GM20431 (cell line): ENCODE measurements around the gene IGSF8.
"Not testable (repeated sequence)": the region's sequence is repeated elsewhere in the genome, so short reads cannot be mapped to it uniquely, and the experiment has no call there.

ENCODE experiments used
- in situ Hi-C: fragments of 300-500 bp; cut with MseI, MboI; formaldehyde crosslinking; loops from one replicate; pipeline ENCODE4 v1.15.0; 2020; ENCODE audit warnings: low sequenced_read_pairs; ENCODE audit not compliant: unreplicated experiment

IGSF8 gene

DNA sequence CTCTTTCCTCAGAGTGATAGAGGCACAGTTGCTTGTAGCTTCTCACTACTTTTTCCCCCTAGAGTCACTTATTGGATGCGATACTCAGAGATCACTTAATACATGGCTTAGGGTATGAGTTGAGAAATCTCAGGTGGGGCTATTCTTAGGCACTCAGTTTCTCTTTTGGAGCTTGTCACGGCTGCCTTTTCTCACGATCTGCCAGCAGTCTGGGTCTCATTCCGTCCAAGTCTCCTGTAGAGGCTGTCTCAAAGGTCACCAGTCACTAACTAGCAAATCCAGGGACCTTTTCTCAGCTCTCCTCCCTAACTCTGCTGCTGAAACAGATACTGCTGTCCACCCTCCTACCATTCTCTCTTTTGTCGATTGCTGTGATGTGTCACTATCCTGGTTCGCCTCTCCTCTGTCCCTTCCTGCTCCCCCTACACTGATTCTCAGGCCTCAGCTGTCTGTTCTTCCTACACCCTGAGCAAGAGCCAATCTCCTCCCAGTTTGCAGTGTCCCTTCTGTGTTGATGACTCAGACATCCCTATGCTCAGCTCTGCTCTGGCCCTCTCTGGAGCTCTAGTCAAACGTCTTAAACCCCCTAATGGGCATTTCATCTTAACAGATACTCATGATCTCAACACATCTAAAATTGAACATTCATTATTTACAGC lies 29.6 kb upstream of the IGSF8 start:
- in situ Hi-C loops = no loop called here

DNA sequence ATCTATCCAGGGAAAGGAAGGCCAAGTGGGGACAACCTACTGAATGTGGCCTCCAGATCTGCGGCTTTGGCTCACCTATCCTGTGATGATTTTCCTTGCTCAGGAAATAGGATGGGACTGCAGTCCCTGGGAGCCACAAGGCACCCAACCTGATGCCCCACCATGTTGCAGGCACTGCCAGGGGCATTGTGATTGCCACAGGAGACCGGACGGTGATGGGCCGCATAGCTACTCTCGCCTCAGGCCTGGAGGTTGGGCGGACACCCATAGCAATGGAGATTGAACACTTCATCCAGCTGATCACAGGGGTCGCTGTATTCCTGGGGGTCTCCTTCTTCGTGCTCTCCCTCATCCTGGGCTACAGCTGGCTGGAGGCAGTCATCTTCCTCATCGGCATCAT lies 29.0 kb upstream of the IGSF8 start:
- in situ Hi-C loops = no loop called here

DNA sequence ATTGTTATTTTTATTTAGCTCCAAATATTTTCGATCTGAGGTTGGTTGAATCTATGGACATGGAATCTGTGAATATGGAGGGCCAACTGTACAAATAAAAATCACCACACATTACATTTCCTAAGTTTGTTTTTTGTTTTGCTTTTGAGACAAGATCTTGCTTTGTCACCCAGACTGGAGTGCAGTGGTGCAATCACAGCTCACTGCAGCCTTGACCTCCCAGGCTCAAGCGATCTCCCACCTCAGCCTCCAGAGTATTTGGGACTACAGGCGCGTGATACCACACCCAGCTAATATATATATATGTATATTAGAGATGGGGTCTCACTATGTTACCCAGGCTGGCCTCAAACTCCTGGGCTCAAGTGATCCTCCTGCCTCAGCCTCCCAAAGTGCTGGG lies 27.9 kb upstream of the IGSF8 start:
- in situ Hi-C loops = not testable (repeated sequence)

DNA sequence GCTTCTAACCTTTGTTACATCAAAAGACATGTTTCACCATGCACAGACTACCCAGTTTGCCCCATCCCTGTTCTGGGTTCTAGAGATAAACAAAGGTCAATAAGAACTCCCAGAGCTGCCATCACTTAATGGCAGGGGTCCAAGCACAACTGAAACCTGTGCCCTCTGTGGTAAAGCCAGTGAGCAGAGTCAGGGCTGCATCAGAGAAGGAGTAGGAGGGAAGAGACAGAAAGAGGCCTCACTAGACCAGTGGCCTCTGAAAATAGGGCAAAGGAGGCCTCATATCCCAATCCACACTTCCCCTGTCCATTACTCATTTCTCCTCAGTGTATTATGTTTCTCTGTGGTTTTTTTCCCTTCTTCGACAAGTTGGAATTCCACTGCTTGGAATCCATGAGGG lies 27.3 kb upstream of the IGSF8 start:
- in situ Hi-C loops = no loop called here

DNA sequence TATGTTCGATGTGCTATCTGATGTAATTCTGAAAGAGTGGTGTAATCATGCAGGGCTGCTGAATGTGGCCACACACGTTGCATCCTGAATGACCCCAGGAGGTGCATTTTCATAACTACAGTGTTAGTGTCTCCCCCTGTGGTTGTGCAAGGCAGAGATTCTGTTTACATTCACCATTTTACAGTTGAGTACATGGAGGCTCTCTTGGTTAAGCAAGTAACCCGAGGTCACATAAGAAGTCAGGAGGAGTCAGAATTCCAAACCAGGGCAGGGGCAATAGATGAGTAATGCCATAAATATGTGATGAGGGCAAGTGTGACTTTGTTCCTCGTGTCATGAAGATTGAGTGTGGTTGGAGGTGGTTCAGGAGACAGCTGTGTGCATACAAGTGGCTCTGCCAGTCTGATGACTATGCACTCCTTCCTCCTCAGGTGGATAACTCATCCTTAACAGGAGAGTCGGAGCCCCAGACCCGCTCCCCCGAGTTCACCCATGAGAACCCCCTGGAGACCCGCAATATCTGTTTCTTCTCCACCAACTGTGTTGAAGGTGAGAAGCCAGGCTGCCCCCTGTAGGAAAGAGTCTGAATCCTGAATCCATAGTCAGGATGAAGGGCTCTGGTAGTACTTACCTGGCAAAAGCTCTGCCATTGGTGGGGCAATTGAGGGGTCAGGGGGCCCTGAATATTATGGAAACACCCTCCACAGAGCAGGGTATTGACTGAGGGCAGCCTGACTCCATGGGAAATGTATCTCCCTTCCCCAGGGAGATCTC lies 26.5 kb upstream of the IGSF8 start:
- in situ Hi-C loops = no loop called here

DNA sequence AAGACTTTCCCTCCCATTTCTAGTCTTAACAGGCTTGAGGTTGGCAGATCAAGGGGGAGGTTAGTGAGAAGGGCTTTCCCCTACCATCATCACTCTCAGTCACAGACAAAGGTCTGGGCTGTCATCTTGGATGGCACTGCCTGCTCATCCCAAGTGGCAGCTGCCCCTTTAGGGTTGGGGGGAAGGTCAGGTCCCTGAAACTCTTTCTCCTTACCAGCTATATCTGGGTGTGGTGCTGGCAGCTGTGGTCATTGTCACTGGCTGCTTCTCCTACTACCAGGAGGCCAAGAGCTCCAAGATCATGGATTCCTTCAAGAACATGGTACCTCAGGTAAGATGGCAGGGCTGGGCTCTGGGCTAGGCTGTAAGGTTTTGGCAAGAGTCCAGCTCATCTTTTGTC lies 25.3 kb upstream of the IGSF8 start:
- in situ Hi-C loops = no loop called here

DNA sequence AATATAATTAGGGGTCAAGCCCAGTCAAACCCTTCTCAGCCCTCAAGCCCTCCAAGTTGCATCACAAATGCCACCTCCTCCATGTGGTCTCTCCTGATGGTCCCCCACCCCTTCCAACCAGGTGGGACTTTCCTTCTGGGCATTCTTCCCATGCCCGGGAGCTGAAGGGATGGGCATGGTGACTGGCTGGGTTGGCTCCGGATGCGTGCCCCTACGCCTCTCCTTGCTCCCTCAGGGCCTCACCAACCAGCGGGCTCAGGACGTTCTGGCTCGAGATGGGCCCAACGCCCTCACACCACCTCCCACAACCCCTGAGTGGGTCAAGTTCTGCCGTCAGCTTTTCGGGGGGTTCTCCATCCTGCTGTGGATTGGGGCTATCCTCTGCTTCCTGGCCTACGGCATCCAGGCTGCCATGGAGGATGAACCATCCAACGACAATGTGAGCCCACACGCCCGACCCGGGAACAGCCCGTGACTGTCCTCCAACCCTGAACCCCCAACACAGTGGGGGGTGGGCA lies 24.6 kb upstream of the IGSF8 start:
- in situ Hi-C loops = no loop called here

DNA sequence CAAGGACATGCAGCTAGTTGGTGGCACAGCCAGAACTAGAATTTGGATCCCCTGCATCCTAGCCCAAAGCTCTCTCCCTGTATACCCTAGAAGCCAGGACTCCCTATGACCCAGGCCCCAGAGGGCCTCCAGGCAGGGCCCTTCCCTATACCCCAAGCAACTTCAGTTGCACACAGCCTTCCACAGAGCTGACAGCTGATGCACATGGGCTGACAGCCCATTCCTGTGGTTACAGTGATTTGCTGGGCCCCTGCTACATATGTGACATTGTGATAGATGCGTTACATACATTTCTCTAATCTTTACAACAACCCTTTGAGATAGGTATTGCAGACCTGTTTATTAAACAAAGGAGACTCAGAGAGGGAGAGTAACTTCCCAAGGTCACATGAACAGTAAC lies 23.0 kb upstream of the IGSF8 start:
- in situ Hi-C loops = no loop called here

DNA sequence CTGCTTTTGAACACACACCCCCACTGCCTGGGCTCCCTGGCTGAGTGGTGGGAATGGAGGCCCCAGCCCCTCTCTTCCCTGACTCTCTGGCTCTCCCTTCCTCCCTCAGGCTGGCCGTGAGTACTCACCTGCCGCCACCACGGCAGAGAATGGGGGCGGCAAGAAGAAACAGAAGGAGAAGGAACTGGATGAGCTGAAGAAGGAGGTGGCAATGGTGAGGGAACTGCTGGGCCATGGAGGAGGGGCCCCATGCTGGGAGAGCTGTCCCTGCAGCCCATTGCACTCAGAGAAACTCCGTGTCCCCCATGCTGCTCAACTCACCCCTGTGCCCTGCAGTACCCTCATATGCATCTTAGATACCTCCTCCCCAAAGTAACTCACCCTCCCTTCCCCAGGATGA lies 22.4 kb upstream of the IGSF8 start:
- in situ Hi-C loops = no loop called here

DNA sequence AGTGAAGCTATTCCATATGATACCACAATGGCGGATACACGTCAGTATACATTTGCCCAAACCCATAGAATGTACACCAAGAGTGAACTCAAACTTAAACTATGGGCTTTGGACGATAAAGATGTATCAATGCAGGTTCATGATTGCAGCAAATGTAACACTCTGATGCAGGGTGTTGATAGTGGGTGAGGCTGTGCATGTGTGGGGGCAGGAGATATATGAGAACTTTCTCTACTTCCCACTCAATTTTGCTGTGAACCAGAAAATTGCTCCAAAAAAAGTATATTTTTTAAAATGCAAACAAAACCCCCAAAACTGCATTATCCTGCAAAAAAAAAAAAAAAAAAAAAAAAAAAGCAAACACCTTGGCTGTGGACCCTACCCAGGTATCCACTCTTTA lies 20.5 kb upstream of the IGSF8 start:
- in situ Hi-C loops = no loop called here

DNA sequence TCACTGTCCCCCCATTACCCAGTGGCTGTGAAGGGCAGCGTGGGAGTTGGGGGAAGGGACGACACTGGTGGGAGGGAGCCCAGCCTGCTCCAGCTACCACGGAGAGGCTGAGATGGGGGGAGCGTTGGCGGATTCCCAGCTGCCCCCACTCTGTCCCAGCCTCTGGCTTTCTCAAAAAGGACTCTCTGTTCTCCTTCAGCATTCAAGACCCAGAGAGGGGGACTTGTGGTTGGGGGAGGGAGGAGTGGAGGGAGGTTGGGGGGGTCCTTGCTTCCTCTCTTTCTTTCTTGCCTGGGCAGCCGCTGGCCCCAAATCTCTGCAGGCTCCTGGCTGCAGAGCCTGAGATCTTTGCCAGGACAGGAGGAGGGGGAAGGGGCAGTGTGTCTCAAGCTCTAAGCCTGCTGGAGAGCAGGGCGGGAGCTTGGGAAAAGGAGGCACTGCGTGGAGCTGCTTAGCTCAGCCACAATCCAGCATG lies 19.3 kb upstream of the IGSF8 start:
- in situ Hi-C loops = no loop called here

DNA sequence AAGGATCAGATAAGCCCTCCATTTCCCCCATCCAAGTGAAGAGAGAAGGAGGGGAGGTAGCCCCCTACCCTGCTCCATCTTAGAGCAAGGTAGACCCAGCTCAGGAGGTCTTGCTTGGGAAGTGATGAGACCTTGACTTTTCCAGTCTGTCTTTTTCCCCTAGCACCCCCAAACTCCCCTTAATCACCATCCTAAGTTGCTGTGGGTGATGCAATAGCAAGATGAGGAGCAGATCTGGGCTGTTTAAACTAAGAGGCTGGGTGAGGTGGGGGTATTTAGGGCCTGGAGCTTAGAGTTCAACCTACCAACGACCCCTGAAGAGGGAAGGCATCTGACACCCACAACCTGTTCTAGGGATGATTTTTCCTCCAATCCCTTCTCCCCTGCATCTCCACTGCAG lies 18.9 kb upstream of the IGSF8 start:
- in situ Hi-C loops = no loop called here

DNA sequence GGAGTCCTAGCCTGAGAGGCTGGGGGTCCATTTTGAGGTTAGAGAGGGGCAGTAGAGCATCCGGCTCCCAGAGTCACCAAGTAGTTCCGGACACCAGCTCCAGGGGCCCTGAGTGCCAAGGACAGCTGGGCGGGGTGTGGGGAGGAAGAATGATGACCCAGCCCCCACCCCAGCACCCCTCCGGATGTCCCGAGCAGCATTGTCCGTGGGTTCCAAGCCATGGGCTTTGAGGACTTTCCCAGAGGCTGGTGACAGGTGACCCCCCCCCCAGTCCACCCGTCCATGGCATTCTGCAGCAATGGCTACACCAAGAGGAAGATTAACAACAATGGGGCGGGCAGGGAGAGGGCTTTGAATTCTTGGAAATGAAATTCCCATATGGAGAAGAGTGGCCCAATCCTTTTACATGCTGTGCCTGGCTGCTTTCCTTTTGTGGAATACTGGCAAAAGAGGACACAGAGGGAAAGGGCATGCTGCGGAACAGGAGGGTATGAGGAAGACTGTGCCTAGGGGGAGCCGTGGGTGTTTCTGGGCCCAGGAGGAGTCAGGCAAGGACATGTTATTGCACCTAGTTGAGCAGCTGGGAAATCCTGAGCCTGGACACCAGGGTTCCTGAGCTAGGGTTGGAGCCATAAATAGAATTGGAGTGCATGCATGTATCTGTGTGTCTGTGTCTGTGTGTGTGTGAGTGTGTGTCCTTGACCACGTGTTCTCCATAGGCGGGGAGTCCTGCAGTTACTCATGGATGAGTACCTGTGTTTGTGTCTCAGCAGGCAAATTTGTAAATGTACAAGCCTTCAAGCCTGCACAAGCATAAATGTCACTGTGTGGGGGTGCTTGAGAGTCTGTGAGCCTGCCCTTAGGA lies 18.1 kb upstream of the IGSF8 start:
- in situ Hi-C loops = no loop called here

DNA sequence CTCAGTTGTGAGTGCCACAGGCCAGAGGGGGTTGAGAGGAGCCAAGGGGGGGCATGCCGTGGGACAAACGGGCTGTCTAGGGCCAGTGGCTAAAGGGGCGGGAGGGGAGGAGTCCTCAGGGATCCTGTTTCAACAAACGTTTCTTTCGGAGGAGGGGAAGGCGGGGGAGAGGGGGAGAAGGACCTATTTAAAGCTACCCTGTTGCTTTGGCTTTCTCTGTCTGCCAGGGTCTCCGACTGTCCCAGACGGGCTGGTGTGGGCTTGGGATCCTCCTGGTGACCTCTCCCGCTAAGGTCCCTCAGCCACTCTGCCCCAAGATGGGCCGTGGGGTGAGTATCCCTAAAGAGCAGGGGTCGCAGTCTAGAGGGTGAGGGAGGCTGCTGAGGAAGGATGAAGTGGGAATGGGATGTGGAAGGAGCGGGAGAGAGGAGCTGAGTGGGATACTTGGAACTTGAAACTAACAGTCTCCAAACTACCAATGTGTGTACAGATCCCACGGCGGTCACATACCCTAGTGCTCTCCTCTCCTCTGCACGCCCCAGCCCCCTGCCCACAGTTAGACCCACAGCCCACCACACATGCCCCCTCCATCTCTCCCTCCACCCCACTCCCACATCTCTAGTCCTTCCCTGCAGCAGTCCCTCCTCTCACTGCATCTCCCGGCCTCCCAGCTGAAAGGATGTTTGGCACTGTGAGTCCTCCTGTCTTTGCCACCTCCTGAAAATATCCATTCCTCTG lies 17.3 kb upstream of the IGSF8 start, which contains the start of gene ATP1A2:
ATP1A2 (plus strand) TSS at position 215 of the 738 bp plus-strand sequence; CDS start at position 318, 103 bp downstream.
- in situ Hi-C loops = no loop called here

DNA sequence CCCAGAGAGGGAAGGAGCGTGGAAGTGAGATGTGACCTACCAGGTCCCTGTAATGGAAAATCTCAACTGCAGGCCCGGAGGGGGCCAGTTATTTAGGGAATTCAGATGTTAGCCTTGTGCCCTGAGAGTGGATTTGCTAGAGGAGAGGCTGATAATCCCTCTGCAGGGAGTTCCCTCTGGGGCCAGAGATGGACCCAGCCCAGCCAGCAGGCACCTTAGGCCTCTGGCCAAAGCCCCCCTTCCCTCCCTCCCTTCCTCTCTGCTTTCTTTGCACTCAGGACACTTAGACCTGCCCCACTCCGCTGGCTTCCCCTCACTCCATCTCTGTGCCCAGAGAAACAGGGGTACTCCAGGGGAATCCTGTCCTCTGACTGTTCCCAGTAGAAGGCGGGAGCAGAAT lies 15.7 kb upstream of the IGSF8 start:
- in situ Hi-C loops = no loop called here

DNA sequence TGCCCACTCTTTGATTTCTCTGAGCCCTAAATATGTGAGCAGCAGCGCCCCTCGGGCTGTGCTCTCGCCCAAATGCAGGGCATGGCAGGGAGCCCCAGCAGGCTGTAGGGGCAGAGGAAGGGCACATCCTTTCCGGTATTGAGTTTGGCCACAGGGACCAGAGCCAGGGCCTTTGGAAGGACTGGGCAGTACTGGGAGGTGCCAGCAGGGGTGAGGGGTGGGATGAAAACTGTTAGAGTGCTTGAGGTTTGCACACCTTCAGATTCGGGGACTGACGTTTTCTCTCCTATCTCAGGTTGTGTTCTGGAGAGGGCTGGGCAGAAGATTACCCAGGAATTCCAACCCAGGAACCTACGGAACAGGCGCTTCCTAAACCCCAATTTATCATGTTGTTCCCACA lies 15.0 kb upstream of the IGSF8 start:
- in situ Hi-C loops = no loop called here

DNA sequence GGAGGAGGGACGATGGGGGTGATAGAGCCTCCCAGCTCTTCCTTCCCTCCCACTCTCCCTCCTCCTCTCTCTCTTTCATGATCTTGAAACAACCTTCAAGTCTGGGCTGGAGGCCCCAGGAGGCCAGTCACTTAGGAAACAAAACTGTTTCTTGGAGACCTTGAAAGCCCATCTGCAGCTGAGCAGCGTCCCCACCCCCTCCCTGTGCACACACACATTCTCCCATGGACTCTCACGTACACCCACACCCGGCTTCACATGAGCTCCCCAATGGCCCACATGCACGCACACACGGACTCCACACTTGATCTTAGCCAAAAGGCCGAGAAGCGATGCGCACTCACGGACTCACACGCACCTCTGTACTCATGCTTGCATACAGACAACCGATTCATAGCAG lies 13.9 kb upstream of the IGSF8 start:
- in situ Hi-C loops = no loop called here

DNA sequence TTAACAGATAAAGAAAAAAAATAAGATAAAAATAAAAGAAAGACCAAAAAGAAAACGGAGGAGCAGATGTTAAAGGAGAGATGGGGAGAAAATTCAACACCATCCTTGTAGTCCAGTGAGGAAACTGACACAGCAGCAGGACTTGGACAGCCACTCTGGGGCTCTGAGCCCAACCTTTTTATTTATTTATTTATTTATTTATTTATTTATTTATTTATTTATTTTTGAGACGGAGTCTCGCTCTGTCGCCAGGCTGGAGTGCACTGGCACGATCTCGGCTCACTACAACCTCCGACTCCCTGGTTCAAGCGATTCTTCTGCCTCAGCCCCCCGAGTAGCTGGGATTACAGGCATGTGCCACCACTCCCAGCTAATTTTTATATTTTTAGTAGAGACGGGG lies 13.0 kb upstream of the IGSF8 start:
- in situ Hi-C loops = not testable (repeated sequence)

DNA sequence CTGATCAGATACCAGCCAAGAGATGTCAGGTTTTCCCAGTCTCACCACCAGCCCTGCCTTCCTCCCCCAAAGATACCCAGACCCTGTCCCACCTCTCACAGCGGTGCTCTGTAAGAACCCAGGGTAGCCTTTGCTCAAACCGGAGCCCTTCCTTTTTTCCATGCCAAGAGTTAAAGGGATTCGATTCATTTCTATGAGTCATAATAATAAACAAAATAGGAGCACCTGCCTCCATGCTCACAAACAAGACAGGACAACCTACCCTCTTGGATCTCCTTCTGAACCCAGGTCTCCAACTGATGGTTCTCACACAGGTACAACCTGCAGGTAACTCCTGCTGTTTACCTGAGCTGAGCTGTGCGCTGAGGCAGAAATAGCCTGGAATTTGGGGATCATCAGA lies 11.3 kb upstream of the IGSF8 start:
- in situ Hi-C loops = no loop called here
